ENCODE measurements around the gene RELB.

The RELB gene

GRCh38 chr19:45071969-45072790, 70.9 kb downstream of the RELB start:
- no peak for DNase-seq
- intact Hi-C loops (cut with DNase I) = no loop called here

- DNase-seq = no peak
- intact Hi-C loops (cut with DNase I) = no loop called here
These were observed 73.6 kb downstream of the RELB start for GRCh38 chr19:45074744-45075300.

GRCh38 chr19:45075301-45076028, 74.2 kb downstream of the RELB start:
- DNase-seq = peak in 34 of 42 donors; percentile 14 to 67 (median 44)
- intact Hi-C loops (cut with DNase I) = no loop called here

- DNase-seq = peak in 35 of 42 donors; percentile 12 to 71 (median 47)
- intact Hi-C loops (cut with DNase I) = no loop called here
These were observed 75.0 kb downstream of the RELB start, which contains the start of gene ZNF296 for GRCh38 chr19:45076029-45076850. Gene ZNF296, minus strand, starts transcription at chr19:45076478. Its CDS starts 105 bp downstream, at chr19:45076373.

GRCh38 chr19:45076851-45077730, 75.8 kb downstream of the RELB start:
- no peak for DNase-seq
- intact Hi-C loops (cut with DNase I) = no loop called here

- no peak for DNase-seq
- intact Hi-C loops (cut with DNase I) = no loop called here
These were observed 77.3 kb downstream of the RELB start for GRCh38 chr19:45078390-45079062.

- intact Hi-C loops (cut with DNase I) = no loop called here
- DNase-seq = peak; percentile 40 to 92 (median 80)
These were observed 78.0 kb downstream of the RELB start, which contains the start of gene GEMIN7 for GRCh38 chr19:45079063-45079910. Gene GEMIN7, plus strand, starts transcription at chr19:45079260. Its CDS starts 10,855 bp downstream, at chr19:45090115.

- no peak for DNase-seq
- intact Hi-C loops (cut with DNase I) = no loop called here
These were observed 78.7 kb downstream of the RELB start for GRCh38 chr19:45079911-45080370.

GRCh38 chr19:45082170-45082569, 80.9 kb downstream of the RELB start:
- intact Hi-C loops (cut with DNase I) = no loop called here
- DNase-seq = no peak

GRCh38 chr19:45086480-45086879, 85.2 kb downstream of the RELB start:
- intact Hi-C loops (cut with DNase I) = no loop called here
- DNase-seq = no peak

- intact Hi-C loops (cut with DNase I) = no loop called here
- DNase-seq = peak in 1 of 42 donors; percentile 23
These were observed 86.3 kb downstream of the RELB start for GRCh38 chr19:45087531-45087930.
